ENCODE measurements around the gene KRTAP5-2. TPM values are rescaled to one million over a fixed set of nuclear protein-coding genes. Genes with fewer than 3 reads are reported as not detected.

Gene KRTAP5-2
- total RNA-seq, 2 donors from 2014 or later: not detected

- H3K27ac ChIP-seq: peak overlapping the region; percentile 97 to 100
- peak overlapping the region; percentile 68 for H3K4me3 ChIP-seq
- no peaks in the 10 kb centered on the region for H3K27me3 ChIP-seq (replicated peaks; ENCODE audit: insufficient read depth)
- ATAC-seq (ENCODE audit: insufficient number of reproducible peaks, low FRiP score, low read depth): peak; percentile 84
- H3K9me3 ChIP-seq: no peaks in the 10 kb centered on the region
- peaks cover 18 to 42% of the 10 kb centered on the region in 2 donors for H3K4me1 ChIP-seq (ENCODE audit: control insufficient read depth in 1 of 2, low read depth in 2 of 2)
- DNase-seq (ENCODE audit: low spot score): peak; percentile 94
- TF ChIP-seq, protein P1, sequence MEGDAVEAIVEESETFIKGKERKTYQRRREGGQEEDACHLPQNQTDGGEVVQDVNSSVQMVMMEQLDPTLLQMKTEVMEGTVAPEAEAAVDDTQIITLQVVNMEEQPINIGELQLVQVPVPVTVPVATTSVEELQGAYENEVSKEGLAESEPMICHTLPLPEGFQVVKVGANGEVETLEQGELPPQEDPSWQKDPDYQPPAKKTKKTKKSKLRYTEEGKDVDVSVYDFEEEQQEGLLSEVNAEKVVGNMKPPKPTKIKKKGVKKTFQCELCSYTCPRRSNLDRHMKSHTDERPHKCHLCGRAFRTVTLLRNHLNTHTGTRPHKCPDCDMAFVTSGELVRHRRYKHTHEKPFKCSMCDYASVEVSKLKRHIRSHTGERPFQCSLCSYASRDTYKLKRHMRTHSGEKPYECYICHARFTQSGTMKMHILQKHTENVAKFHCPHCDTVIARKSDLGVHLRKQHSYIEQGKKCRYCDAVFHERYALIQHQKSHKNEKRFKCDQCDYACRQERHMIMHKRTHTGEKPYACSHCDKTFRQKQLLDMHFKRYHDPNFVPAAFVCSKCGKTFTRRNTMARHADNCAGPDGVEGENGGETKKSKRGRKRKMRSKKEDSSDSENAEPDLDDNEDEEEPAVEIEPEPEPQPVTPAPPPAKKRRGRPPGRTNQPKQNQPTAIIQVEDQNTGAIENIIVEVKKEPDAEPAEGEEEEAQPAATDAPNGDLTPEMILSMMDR (IDR thresholded peaks at IDR 0.05): no peak
- H3K36me3 ChIP-seq: peaks cover 29% of the 10 kb centered on the region
Observed at GRCh38 chr11:1559111-1559951, 38.8 kb downstream of the KRTAP5-2 start.

- peaks cover 29% of the 10 kb centered on the region for H3K36me3 ChIP-seq
- DNase-seq (ENCODE audit: low spot score) (no peak), ATAC-seq (ENCODE audit: insufficient number of reproducible peaks, low FRiP score, low read depth) (no peak)
- H3K27ac ChIP-seq: peak overlapping the region; percentile 97 to 100
- H3K4me3 ChIP-seq: peak overlapping the region; percentile 68
- peaks cover 22 to 42% of the 10 kb centered on the region in 2 donors for H3K4me1 ChIP-seq (ENCODE audit: control insufficient read depth in 1 of 2, low read depth in 2 of 2)
- TF ChIP-seq, protein P1 (IDR thresholded peaks at IDR 0.05): no peak
- H3K9me3 ChIP-seq: no peaks in the 10 kb centered on the region
- H3K27me3 ChIP-seq (replicated peaks; ENCODE audit: insufficient read depth): no peaks in the 10 kb centered on the region
Observed at GRCh38 chr11:1558775-1559110, 39.4 kb downstream of the KRTAP5-2 start.

GRCh38 chr11:1557904-1558774, 40.0 kb downstream of the KRTAP5-2 start:
- H3K36me3 ChIP-seq: peaks cover 25% of the 10 kb centered on the region
- no peaks in the 10 kb centered on the region for H3K9me3 ChIP-seq
- peaks cover 23 to 43% of the 10 kb centered on the region in 2 donors for H3K4me1 ChIP-seq (ENCODE audit: control insufficient read depth in 1 of 2, low read depth in 2 of 2)
- peak overlapping the region; percentile 68 for H3K4me3 ChIP-seq
- H3K27me3 ChIP-seq (replicated peaks; ENCODE audit: insufficient read depth): no peaks in the 10 kb centered on the region
- ATAC-seq (ENCODE audit: insufficient number of reproducible peaks, low FRiP score, low read depth) (peak; percentile 46), DNase-seq (ENCODE audit: low spot score) (no peak)
- H3K27ac ChIP-seq: peak overlapping the region; percentile 97 to 100
- TF ChIP-seq, protein P1 (IDR thresholded peaks at IDR 0.05): no peak

DNA sequence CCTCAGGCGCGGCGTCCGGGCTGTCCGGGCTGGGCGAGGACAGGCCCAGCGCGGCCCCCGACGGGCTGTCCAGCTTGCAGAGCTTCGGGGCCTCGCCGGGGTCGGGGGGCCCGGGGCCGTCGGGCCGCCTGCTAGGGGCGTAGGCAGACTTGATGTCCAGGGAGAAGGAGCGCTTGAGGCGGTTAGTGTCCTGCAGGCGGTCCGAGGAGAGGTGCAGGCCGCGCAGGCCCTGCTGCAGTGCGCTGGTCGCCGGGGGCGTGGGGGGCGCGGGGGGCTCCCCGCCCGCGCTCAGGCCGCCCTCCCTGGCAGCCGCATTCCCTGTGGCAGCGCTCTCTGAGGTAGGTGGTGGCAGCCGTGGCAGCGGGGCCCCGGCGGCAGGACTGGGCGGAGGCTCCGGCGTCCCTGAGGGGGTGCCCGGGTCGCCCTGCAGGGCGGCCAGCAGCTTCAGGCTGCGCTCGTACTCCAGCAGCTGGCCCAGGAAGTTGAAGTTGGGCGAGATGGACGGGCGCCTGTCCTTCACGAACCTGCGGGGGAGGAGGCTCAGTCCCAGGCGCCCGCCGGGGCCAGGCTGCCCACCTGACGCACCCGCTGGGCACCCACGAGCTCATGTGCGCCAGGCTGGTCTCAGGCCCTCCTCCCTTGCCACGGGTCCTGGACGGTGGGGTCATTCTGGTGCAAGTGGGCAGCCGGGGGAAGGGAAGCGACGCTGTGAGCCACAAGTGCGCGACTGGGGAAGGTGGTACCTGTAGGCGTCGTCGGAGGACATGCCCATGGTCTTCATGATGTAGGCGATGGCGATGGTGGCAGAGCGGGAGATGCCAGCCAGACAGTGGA, 40.8 kb downstream of the KRTAP5-2 start:
- DNase-seq (ENCODE audit: low spot score) (no peak), ATAC-seq (ENCODE audit: insufficient number of reproducible peaks, low FRiP score, low read depth) (no peak)
- Histone ChIP-seq H3K27ac (peak overlapping the region; percentile 97 to 100), H3K4me1 (ENCODE audit: control insufficient read depth in 1 of 2, low read depth in 2 of 2) (peaks cover 29 to 51% of the 10 kb centered on the region in 2 donors), H3K27me3 (replicated peaks; ENCODE audit: insufficient read depth) (no peaks in the 10 kb centered on the region), H3K4me3 (peak overlapping the region; percentile 45), H3K36me3 (peaks cover 19% of the 10 kb centered on the region), H3K9me3 (no peaks in the 10 kb centered on the region)
- TF ChIP-seq, protein P1 (IDR thresholded peaks at IDR 0.05): no peak

Data from thoracic aorta (tissue), 2 donors.